ENCODE measurements around the gene TARBP2. TPM values are rescaled to one million over a fixed set of nuclear protein-coding genes. Genes with fewer than 3 reads are reported as not detected.

Gene TARBP2
- polyA plus RNA-seq, 3 donors: 16.6 to 39.4 (median 24.4) TPM

DNA sequence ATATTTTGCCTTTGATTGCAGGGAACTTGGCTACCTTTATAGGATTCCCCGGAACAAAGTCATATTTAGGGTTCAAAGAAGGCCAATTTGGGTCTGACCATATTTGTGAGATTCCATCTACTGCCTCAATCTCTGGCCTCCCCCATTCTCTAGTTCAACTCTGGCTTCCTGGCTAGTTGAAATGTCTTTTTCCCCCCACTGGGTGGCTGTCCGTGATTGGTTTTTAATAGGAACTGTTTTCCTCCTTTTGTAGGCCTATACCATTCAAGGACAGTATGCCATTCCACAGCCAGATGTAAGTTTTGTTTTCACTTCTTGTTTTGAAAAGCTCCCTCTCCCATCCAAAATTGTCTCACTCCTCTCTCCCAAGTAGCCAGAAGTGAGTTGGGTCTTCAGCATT is 35.4 kb upstream of the TARBP2 start:
- Histone ChIP-seq H3K36me3 (replicated peaks in 1 of 2; ENCODE audit: control insufficient read depth in 1 of 2, insufficient read depth in 2 of 2, low read length in 2 of 2) (peaks cover 100% of the 10 kb centered on the region in 2 donors), H4K20me1 (ENCODE audit: insufficient read depth, low read length) (peaks cover 97% of the 10 kb centered on the region), H3K9me3 (replicated peaks in 1 of 2; ENCODE audit: control insufficient read depth in 1 of 2, insufficient read depth in 1 of 2, low read length in 2 of 2) (no peaks in the 10 kb centered on the region), H3K79me2 (ENCODE audit: insufficient read depth, low read length) (peaks cover 93% of the 10 kb centered on the region), H3K9ac (ENCODE audit: insufficient read depth, low read length, poor library complexity, severe bottlenecking) (no peak overlapping the region), H3K27me3 (ENCODE audit: control insufficient read depth in 2 of 2, insufficient read depth in 2 of 2, low read length in 2 of 2) (no peaks in the 10 kb centered on the region), H3K4me2 (replicated peaks; ENCODE audit: extremely low read depth, low read length, poor library complexity, severe bottlenecking) (no peak overlapping the region), H3K27ac (ENCODE audit: low read depth in 1 of 2, low read length in 2 of 2) (peak overlapping the region in 1 of 2 donors; percentile 59), H3K4me3 (replicated peaks in 1 of 3; ENCODE audit: low read depth in 2 of 3, low read length in 3 of 3) (no peak overlapping the region), H2AFZ (ENCODE audit: insufficient read depth, low read depth, low read length, poor library complexity, severe bottlenecking) (no peak overlapping the region), H3K4me1 (ENCODE audit: control insufficient read depth in 1 of 2, insufficient read depth in 2 of 2, low read length in 2 of 2) (no peaks in the 10 kb centered on the region)
- WGBS (ENCODE audit: insufficient coverage): no CpG with 5 or more reads among the region's 2 CpGs
- H3K4me3 Mint-ChIP-seq: no peak overlapping the region
- no peaks in the 10 kb centered on the region for H3K9me3 Mint-ChIP-seq
- DNase-seq: no peak
- TF ChIP-seq, protein P1, sequence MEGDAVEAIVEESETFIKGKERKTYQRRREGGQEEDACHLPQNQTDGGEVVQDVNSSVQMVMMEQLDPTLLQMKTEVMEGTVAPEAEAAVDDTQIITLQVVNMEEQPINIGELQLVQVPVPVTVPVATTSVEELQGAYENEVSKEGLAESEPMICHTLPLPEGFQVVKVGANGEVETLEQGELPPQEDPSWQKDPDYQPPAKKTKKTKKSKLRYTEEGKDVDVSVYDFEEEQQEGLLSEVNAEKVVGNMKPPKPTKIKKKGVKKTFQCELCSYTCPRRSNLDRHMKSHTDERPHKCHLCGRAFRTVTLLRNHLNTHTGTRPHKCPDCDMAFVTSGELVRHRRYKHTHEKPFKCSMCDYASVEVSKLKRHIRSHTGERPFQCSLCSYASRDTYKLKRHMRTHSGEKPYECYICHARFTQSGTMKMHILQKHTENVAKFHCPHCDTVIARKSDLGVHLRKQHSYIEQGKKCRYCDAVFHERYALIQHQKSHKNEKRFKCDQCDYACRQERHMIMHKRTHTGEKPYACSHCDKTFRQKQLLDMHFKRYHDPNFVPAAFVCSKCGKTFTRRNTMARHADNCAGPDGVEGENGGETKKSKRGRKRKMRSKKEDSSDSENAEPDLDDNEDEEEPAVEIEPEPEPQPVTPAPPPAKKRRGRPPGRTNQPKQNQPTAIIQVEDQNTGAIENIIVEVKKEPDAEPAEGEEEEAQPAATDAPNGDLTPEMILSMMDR (IDR thresholded peaks at IDR 0.05): no peak
- peak overlapping the region in 4 of 7 donors; percentile 2 to 43 (median 28) for H3K27ac Mint-ChIP-seq
- no peaks in the 10 kb centered on the region for H3K4me1 Mint-ChIP-seq
- intact Hi-C loops (cut with micrococcal nuclease): no loop called here
- peaks cover 0 to 2% (median 0%) of the 10 kb centered on the region in 3 donors for H3K27me3 Mint-ChIP-seq (ENCODE audit: low read depth in 3 of 3)
- H3K36me3 Mint-ChIP-seq: peaks cover 93 to 98% of the 10 kb centered on the region in 2 donors

DNA sequence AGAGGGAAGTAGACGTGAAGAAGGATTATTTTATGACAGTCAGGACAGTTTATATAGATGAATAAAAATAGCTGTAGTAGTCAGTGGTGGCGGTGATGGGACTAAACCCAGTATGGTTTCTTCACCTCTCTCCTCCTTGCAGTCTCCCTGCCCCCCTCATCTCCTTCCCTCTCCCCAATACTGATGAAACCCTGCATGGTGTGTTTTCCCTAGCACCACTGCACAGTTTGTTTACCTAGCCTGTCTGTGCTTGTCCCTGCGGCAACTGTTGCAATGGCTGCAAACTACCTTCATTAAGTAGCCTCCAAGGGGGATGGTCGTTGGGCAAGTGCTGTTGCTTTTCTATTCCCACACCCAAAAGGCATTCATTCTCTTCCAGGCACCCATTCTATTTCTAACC is 34.4 kb upstream of the TARBP2 start:
- H3K4me3 ChIP-seq (replicated peaks in 1 of 3; ENCODE audit: low read depth in 2 of 3, low read length in 3 of 3): no peak overlapping the region
- no peaks in the 10 kb centered on the region for H3K4me1 ChIP-seq (ENCODE audit: control insufficient read depth in 1 of 2, insufficient read depth in 2 of 2, low read length in 2 of 2)
- WGBS (ENCODE audit: insufficient coverage): 100% methylated on average over 2 of the region's 4 CpGs
- TF ChIP-seq, protein P1 (IDR thresholded peaks at IDR 0.05): no peak
- Mint-ChIP-seq H3K27ac (peak overlapping the region in 1 of 7 donors; percentile 50), H3K36me3 (peaks cover 90 to 98% of the 10 kb centered on the region in 2 donors), H3K9me3 (no peaks in the 10 kb centered on the region), H3K4me3 (no peak overlapping the region), H3K27me3 (ENCODE audit: low read depth in 3 of 3) (peaks cover 0 to 2% (median 0%) of the 10 kb centered on the region in 3 donors), H3K4me1 (no peaks in the 10 kb centered on the region)
- no peak overlapping the region for H2AFZ ChIP-seq (ENCODE audit: insufficient read depth, low read depth, low read length, poor library complexity, severe bottlenecking)
- H3K9ac ChIP-seq (ENCODE audit: insufficient read depth, low read length, poor library complexity, severe bottlenecking): no peak overlapping the region
- no peak overlapping the region for H3K27ac ChIP-seq (ENCODE audit: low read depth in 1 of 2, low read length in 2 of 2)
- H4K20me1 ChIP-seq (ENCODE audit: insufficient read depth, low read length): peaks cover 95% of the 10 kb centered on the region
- no peak overlapping the region for H3K4me2 ChIP-seq (replicated peaks; ENCODE audit: extremely low read depth, low read length, poor library complexity, severe bottlenecking)
- peaks cover 99% of the 10 kb centered on the region in 2 donors for H3K36me3 ChIP-seq (replicated peaks in 1 of 2; ENCODE audit: control insufficient read depth in 1 of 2, insufficient read depth in 2 of 2, low read length in 2 of 2)
- H3K27me3 ChIP-seq (ENCODE audit: control insufficient read depth in 2 of 2, insufficient read depth in 2 of 2, low read length in 2 of 2): no peaks in the 10 kb centered on the region
- DNase-seq: no peak
- intact Hi-C loops (cut with micrococcal nuclease): no loop called here
- H3K79me2 ChIP-seq (ENCODE audit: insufficient read depth, low read length): peaks cover 90% of the 10 kb centered on the region
- H3K9me3 ChIP-seq (replicated peaks in 1 of 2; ENCODE audit: control insufficient read depth in 1 of 2, insufficient read depth in 1 of 2, low read length in 2 of 2): no peaks in the 10 kb centered on the region

Measured in CD14-positive monocyte (primary cell).